ENCODE results near the gene PCSK4.

Gene PCSK4

DNA sequence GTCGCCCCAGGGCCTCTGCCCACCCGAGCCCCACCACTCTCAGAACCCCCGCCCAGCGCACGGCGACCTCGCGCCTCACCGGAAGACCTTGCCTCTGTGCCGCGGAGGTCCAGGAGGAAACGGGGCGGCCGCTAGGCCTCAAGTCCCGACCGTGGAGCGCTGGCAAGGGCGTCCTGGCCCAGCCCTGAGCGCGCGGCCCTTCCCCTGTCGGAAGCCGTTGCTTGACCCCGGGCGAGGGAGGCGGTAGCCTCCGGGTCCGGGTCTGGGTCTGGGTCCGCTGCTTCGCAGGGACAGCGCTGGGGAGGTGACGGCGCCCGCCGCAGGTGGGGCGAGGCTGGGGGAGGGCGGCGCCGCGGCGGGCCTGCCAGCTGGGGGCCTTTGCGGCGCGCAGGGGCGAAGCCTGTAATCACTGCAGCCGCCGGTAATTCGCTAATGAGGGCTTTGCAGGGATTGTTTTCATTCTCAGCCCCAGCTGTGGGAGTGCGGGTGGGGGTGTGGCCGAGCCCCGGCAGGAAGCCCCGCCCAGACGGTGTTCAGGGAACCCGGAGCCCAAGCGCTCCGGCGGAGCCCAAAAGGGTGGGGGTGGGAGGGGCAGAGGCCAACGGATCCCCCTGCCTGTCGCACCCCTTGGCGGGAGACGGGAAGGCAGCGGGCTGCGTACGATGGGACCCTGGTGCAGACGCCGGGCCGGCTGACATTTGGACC lies 19.7 kb downstream of the PCSK4 start:
- H3K4me3 ChIP-seq (ENCODE audit: low read depth, low read length): no peak overlapping the region
- peak; percentile 36 for DNase-seq (ENCODE audit: low read depth)
- TF ChIP-seq, protein P1, sequence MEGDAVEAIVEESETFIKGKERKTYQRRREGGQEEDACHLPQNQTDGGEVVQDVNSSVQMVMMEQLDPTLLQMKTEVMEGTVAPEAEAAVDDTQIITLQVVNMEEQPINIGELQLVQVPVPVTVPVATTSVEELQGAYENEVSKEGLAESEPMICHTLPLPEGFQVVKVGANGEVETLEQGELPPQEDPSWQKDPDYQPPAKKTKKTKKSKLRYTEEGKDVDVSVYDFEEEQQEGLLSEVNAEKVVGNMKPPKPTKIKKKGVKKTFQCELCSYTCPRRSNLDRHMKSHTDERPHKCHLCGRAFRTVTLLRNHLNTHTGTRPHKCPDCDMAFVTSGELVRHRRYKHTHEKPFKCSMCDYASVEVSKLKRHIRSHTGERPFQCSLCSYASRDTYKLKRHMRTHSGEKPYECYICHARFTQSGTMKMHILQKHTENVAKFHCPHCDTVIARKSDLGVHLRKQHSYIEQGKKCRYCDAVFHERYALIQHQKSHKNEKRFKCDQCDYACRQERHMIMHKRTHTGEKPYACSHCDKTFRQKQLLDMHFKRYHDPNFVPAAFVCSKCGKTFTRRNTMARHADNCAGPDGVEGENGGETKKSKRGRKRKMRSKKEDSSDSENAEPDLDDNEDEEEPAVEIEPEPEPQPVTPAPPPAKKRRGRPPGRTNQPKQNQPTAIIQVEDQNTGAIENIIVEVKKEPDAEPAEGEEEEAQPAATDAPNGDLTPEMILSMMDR (IDR thresholded peaks at IDR 0.05; ENCODE audit: insufficient read depth, low read depth, low read length, missing control alignments): no peak

GRCh38 chr19:1470055-1470304 lies 20.2 kb downstream of the PCSK4 start:
- DNase-seq (ENCODE audit: low read depth): no peak
- no peak overlapping the region for H3K4me3 ChIP-seq (ENCODE audit: low read depth, low read length)
- TF ChIP-seq, protein P1 (IDR thresholded peaks at IDR 0.05; ENCODE audit: insufficient read depth, low read depth, low read length, missing control alignments): no peak

GRCh38 chr19:1469255-1470054 lies 20.7 kb downstream of the PCSK4 start:
- no peak for DNase-seq (ENCODE audit: low read depth)
- TF ChIP-seq, protein P1 (IDR thresholded peaks at IDR 0.05; ENCODE audit: insufficient read depth, low read depth, low read length, missing control alignments): no peak
- H3K4me3 ChIP-seq (ENCODE audit: low read depth, low read length): no peak overlapping the region

DNA sequence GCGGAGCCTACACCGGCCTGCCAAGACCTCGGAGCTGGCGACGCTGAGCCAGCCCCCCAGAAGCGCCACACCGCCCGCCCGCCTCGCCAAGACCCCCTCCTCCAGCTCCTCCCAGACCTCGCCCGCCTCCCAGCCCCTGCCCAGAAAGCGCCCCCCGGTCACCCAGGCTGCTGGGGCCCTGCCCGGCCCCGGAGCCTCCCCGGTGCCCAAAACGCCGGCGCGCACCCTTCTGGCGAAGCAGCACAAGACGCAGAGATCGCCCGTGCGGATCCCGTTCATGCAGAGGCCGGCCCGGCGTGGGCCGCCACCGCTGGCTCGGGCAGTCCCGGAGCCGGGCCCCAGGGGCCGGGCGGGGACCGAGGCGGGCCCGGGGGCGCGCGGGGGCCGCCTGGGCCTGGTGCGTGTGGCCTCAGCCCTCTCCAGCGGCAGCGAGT lies 21.3 kb downstream of the PCSK4 start:
- TF ChIP-seq, protein P1 (IDR thresholded peaks at IDR 0.05; ENCODE audit: insufficient read depth, low read depth, low read length, missing control alignments): peak; percentile 0
- no peak overlapping the region for H3K4me3 ChIP-seq (ENCODE audit: low read depth, low read length)
- DNase-seq (ENCODE audit: low read depth): peak; percentile 41

GRCh38 chr19:1468274-1468820 lies 21.8 kb downstream of the PCSK4 start:
- TF ChIP-seq, protein P1 (IDR thresholded peaks at IDR 0.05; ENCODE audit: insufficient read depth, low read depth, low read length, missing control alignments): no peak
- no peak overlapping the region for H3K4me3 ChIP-seq (ENCODE audit: low read depth, low read length)

DNA sequence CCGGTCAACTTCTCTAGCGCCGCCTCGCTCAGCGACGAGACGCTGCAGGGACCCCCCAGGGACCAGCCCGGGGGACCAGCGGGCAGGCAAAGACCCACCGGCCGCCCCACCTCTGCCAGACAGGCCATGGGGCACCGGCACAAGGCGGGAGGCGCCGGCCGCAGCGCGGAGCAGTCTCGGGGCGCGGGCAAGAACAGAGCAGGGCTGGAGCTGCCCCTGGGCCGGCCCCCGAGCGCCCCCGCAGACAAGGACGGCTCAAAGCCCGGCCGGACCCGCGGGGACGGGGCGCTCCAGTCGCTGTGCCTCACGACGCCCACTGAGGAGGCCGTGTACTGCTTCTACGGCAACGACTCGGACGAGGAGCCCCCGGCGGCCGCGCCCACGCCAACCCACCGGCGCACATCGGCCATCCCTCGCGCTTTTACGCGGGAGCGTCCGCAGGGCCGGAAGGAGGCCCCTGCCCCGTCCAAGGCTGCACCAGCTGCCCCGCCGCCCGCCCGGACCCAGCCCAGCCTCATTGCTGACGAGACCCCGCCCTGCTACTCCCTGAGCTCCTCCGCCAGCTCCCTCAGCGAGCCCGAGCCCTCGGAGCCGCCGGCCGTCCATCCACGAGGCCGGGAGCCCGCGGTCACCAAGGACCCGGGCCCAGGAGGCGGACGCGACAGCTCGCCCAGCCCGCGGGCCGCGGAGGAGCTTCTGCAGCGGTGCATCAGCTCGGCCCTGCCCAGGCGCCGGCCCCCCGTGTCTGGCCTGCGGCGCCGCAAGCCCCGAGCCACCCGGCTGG lies 22.5 kb downstream of the PCSK4 start:
- no peak for DNase-seq (ENCODE audit: low read depth)
- H3K4me3 ChIP-seq (ENCODE audit: low read depth, low read length): no peak overlapping the region
- TF ChIP-seq, protein P1 (IDR thresholded peaks at IDR 0.05; ENCODE audit: insufficient read depth, low read depth, low read length, missing control alignments): no peak

More at GRCh38 chr19:1468274-1468820, 21.8 kb downstream of the PCSK4 start:
- no peak for DNase-seq (ENCODE audit: low read depth)

Measured in GM12865 (cell line).